AG10803 (cell line): ENCODE data around the gene VSNL1.

ENCODE experiments used
- DNase-seq: peaks from one replicate; pipeline ENCODE4 v3.0.0; 2010; ENCODE audit warnings: low read depth
- H3K4me3 ChIP-seq: 2 replicates; pipeline ENCODE4 v1.5.1; 2011; ENCODE audit warnings: mild to moderate bottlenecking, low read length, control low read depth
- TF ChIP-seq, protein P1 (sequence below): conservative IDR thresholded peaks from 2 replicates; pipeline ENCODE4 v1.5.1; 2011; ENCODE audit warnings: mild to moderate bottlenecking, low read length, control low read depth, inconsistent platforms

VSNL1 gene

DNA sequence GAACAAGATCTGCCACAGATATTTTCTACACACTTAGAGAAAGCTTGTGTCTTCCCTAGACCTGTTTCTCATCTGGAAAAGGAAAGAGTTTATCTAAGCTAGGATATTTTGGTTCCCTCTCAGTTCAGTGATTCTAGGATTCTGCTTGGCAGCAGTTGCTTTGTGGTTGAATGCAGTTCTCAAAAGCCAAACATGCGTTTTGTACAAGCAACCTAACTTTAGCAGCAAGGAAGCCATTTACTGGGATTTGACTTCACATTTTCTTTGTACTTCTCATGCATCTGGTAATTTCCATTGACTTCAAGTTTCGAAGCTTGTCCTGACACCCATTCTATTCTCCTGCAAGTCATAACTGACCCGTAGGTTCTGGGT, 33.3 kb downstream of the VSNL1 start:
- no peak for DNase-seq
- no peak overlapping the region for H3K4me3 ChIP-seq
- TF ChIP-seq, protein P1, sequence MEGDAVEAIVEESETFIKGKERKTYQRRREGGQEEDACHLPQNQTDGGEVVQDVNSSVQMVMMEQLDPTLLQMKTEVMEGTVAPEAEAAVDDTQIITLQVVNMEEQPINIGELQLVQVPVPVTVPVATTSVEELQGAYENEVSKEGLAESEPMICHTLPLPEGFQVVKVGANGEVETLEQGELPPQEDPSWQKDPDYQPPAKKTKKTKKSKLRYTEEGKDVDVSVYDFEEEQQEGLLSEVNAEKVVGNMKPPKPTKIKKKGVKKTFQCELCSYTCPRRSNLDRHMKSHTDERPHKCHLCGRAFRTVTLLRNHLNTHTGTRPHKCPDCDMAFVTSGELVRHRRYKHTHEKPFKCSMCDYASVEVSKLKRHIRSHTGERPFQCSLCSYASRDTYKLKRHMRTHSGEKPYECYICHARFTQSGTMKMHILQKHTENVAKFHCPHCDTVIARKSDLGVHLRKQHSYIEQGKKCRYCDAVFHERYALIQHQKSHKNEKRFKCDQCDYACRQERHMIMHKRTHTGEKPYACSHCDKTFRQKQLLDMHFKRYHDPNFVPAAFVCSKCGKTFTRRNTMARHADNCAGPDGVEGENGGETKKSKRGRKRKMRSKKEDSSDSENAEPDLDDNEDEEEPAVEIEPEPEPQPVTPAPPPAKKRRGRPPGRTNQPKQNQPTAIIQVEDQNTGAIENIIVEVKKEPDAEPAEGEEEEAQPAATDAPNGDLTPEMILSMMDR, result no peak

DNA sequence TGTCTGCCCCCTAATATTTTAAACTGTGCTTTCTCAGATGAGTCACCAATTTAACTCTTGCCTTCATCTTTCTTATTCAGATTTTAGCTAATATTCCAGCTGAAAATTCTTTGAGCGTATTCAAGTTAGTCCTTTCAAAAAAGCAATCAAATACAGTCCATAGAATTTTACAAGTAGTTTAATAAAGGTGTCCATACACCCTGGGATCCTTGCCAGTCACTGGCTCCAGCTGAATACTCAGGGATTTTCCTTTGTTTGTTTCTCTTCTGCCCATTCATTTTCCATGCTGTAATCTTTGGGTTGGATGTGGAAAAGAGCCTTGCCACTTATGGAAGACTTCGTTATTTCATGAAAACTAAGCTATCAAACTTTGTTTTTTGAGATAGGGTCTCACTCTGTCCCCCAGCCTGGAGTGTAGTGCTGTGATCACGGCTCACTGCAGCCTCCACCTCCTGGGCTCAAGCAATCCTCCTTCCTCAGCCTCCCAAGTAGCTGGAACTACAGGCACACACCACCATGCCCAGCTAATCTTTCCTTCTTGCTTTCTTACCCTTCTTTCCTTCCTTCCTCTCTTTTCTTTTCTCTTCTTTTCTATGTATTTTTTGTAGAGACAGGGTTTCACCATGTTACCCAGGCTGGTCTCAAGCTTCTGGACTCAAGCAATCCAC, 34.0 kb downstream of the VSNL1 start:
- DNase-seq, result no peak
- no peak overlapping the region for H3K4me3 ChIP-seq
- TF ChIP-seq, protein P1, result no peak

DNA sequence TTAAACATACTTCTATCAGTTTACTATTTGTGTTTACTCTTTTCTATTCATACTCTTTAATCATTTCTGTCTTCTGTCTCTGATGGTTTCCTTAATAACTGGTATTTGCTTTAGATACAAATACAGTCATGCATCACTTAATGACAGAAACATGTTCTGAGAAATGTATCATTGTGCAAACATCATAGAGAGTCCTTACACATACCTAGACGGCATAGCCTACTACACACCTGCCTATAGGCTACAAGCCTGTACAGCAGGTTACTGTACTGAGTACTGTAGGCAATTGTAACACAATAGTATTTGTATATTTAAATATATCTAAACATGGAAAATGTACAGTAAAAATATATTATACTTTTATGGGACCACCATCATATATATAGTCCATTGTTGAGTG, 36.3 kb downstream of the VSNL1 start:
- no peak overlapping the region for H3K4me3 ChIP-seq
- no peak for DNase-seq
- TF ChIP-seq, protein P1, result no peak

DNA sequence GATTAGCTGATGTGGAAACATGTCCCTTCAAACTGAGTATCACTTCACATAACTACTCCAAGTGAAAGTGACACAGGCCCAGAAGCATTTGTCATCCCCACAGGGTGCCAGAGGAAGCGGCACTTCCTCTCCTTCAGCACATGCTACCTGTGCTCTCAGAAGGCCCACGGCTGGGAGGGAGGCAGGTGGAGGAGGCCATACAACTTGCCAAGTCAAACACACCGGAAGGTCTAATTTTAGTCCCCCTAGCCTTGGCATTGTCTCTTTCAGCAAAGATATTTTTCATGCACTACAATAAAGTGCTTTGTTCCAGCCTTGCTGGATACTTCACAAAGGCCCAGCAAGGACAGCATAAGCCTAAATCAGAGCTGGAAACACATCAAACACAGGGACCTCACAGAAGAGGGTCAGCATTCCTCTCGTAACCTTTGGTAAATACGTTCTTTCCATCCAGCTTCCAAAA, 38.0 kb downstream of the VSNL1 start:
- H3K4me3 ChIP-seq, result no peak overlapping the region
- DNase-seq, result no peak
- TF ChIP-seq, protein P1, result no peak

DNA sequence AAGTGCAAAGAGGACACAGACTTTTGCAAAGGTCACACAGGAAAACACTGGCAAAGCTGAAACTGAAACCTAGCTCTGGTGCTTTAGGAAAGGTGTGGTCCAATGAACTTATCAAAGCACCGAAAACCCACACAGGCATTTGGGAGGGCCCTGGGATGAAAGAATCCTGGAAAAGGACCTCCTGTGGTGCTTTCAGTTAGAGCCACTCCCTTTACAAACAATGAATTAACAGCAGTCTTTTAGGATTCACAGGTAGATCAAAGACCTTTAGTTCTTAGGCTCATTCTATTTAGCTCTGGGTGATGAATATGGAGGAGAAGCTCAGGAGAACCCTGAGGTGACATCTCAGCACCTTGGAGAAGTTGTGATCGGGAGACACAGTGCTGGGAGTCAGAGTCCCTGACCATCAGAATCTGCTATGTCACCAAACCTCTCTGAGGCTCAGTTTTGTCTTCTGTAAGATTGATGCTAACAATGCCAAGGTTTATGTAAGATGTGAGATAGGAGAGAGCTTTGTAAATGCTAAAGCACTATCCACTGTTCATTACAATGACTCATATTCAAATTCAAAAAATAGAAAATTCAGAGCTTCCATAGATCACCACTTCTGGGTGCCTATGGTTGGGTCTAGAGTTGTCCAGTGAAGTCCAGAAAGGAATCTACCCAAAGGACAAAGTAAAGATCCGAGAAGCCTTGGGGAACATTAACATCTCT, 39.3 kb downstream of the VSNL1 start:
- TF ChIP-seq, protein P1, result no peak
- DNase-seq, result no peak

DNA sequence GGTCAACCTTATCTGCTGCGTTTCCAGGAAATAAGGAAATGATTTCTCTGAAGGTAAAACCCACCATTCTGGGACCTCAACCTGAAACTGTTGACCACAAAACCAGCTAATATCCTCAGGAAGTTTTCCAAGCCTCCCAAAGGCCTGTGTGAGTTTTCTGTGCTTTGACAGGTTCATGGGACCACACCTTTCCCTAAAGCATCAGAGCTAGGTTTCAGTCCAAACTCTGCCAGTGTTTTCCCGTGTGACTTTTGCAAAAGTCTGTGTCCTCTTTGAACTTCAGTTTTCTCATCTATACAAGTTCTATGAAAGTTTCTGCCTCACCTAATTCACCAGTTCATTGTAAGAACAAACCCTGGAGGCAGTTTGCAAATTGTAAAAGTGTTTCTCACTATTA, 39.8 kb downstream of the VSNL1 start:
- DNase-seq, result no peak
- H3K4me3 ChIP-seq, result no peak overlapping the region
- TF ChIP-seq, protein P1, result no peak

More for the DNA sequence above, 39.3 kb downstream of the VSNL1 start:
- H3K4me3 ChIP-seq, result no peak overlapping the region

DNA sequence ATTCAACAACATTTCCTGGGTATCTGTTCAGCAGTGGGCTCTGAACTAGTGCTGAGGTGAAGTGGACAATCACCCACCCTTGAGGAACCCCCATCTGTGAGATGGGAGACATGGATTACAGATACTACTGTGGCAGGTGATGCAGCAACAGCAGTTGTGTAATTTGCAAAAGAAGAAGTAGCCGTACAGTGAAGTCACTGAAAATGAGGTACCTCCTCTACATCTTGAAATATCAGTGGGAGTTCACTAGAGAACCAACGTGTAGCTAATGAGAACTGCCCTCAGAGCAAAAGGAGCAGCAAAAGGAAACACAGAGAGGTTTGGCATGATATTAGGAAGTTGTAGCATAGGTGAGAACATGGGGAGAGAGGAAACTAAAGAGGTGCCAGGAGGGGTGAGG, 41.3 kb downstream of the VSNL1 start:
- no peak for DNase-seq
- H3K4me3 ChIP-seq, result no peak overlapping the region
- TF ChIP-seq, protein P1, result no peak
